NCI-H1436 treated with DMSO at 0.1 percent for 48 hours (cell line): ENCODE measurements around the gene TRIOBP.
A peak's percentile ranks its signal among the peaks of the same experiment; 100 is the strongest.
"Not testable (repeated sequence)": the region's sequence is repeated elsewhere in the genome, so short reads cannot be mapped to it uniquely, and the experiment has no call there.

Source experiments
- DNase-seq: peaks from one replicate; lab custom pipeline; 2025; lab: John Stamatoyannopoulos, UW

Gene TRIOBP

GRCh38 chr22:37696657-37697537 is at the start of gene TRIOBP:
Gene TRIOBP, plus strand, starts transcription at chr22:37697048. Its CDS starts 4,318 bp downstream, at chr22:37701366.
- peak; percentile 95 for DNase-seq

GRCh38 chr22:37647317-37647716 is 49.5 kb upstream of the TRIOBP start:
- DNase-seq, result no peak

GRCh38 chr22:37647928-37648327 is 48.9 kb upstream of the TRIOBP start:
- DNase-seq, result no peak

GRCh38 chr22:37650463-37651136 is 46.2 kb upstream of the TRIOBP start:
- DNase-seq, result no peak

GRCh38 chr22:37654563-37655251 is 42.1 kb upstream of the TRIOBP start:
- no peak for DNase-seq

- DNase-seq, result no peak
Observed at GRCh38 chr22:37655252-37655563, 41.6 kb upstream of the TRIOBP start.

GRCh38 chr22:37656583-37656982 is 40.3 kb upstream of the TRIOBP start:
- DNase-seq, result not testable (repeated sequence)

- DNase-seq, result no peak
Observed at GRCh38 chr22:37657590-37658132, 39.2 kb upstream of the TRIOBP start.

- peak; percentile 98 for DNase-seq
Observed at GRCh38 chr22:37658133-37659065, 38.4 kb upstream of the TRIOBP start, which contains the start of gene PDXP. Gene PDXP, plus strand, starts transcription at chr22:37658723. Its CDS starts 60 bp downstream, at chr22:37658783.

- no peak for DNase-seq
Observed at GRCh38 chr22:37659066-37659896, 37.6 kb upstream of the TRIOBP start.

- no peak for DNase-seq
Observed at GRCh38 chr22:37659897-37660708, 36.7 kb upstream of the TRIOBP start.

GRCh38 chr22:37660709-37661045 is 36.2 kb upstream of the TRIOBP start:
- no peak for DNase-seq

- peak; percentile 48 for DNase-seq
Observed at GRCh38 chr22:37661160-37661924, 35.5 kb upstream of the TRIOBP start.

GRCh38 chr22:37662039-37662438 is 34.8 kb upstream of the TRIOBP start:
- DNase-seq, result no peak

- DNase-seq, result no peak
Observed at GRCh38 chr22:37663521-37664140, 33.2 kb upstream of the TRIOBP start.

- no peak for DNase-seq
Observed at GRCh38 chr22:37664249-37665101, 32.4 kb upstream of the TRIOBP start.

- no peak for DNase-seq
Observed at GRCh38 chr22:37665487-37665886, 31.4 kb upstream of the TRIOBP start.
